ENCODE measurements around the gene CDK5R2. TPM values are rescaled to one million over a fixed set of nuclear protein-coding genes. Genes with fewer than 3 reads are reported as not detected.

Gene CDK5R2
- total RNA-seq, 6 donors from 2014 or later = not detected

DNA sequence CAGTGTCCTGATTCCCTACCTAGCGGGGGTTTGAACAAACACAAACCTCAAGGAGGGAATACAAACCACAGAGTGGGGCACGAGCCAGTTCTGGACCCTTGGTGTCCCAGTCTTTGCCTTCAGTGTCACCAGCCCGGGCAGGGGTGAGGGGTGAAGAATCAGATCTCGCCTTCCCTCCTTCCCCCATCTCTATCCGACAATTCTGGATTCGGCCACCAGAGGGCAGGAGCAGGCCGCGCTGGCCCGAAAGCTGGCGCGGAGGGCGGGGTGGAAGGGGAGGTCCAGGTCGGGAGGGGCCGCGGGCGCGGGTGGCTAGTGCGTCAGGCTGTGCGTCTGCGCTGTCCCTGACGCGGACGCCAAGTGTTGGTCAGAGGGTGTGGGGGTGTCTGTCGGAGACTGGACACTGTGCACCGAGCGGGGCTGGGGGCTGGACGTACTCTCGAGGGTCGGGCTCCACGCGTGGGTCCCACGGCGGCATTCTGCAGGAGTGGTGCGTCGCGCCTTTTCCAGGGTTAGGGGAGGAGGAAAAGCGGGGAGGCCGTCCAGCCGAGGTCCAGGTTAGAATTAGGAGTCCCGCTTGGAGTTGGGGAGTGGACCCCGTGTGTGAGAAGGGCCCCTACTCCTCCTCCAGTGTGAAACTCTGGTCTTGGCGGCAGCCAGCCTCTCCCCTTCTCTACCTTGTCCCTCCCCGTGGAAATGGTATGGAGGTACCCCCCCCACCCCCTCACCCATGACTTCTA, 36.7 kb downstream of the CDK5R2 start:
- 5% methylated on average over 12 to 39 of the region's 43 CpGs for WGBS, 2 donors
- H3K36me3 ChIP-seq = no peaks in the 10 kb centered on the region
- no peaks in the 10 kb centered on the region for H3K9me3 ChIP-seq
- H3K4me1 ChIP-seq = peaks cover 20 to 44% (median 27%) of the 10 kb centered on the region in 4 donors
- peak overlapping the region in 3 of 4 donors; percentile 27 to 45 (median 43) for H3K4me3 ChIP-seq
- H3K27me3 ChIP-seq = peaks cover 0 to 73% (median 30%) of the 10 kb centered on the region in 4 donors
- ATAC-seq (ENCODE audit: low FRiP score in 2 of 2) (peak; percentile 93), DNase-seq (peak; percentile 89 to 96)
- peak; percentile 9 to 61 for TF ChIP-seq POLR2AphosphoS5 (IDR thresholded peaks at IDR 0.05)
- peak; percentile 74 to 95 (median 90) for TF ChIP-seq CTCF (IDR thresholded peaks at IDR 0.05)
- peak in 1 of 4 donors; percentile 64 for TF ChIP-seq POLR2A (IDR thresholded peaks at IDR 0.05)
- no peak for TF ChIP-seq EP300 (IDR thresholded peaks at IDR 0.05)
- H3K27ac ChIP-seq = peak overlapping the region in 1 of 4 donors; percentile 65

- DNase-seq (no peak), ATAC-seq (ENCODE audit: low FRiP score in 2 of 2) (no peak)
- H3K36me3 ChIP-seq = no peaks in the 10 kb centered on the region
- H3K4me1 ChIP-seq = peaks cover 23 to 49% (median 34%) of the 10 kb centered on the region in 4 donors
- no peak overlapping the region for H3K4me3 ChIP-seq
- 19 to 41% methylated on average over 3 to 4 of the region's 4 CpGs for WGBS, 2 donors
- H3K27me3 ChIP-seq = peaks cover 0 to 73% (median 34%) of the 10 kb centered on the region in 4 donors
- no peaks in the 10 kb centered on the region for H3K9me3 ChIP-seq
- TF ChIP-seq EP300 (IDR thresholded peaks at IDR 0.05) (no peak), POLR2AphosphoS5 (IDR thresholded peaks at IDR 0.05) (no peak), POLR2A (IDR thresholded peaks at IDR 0.05) (no peak), CTCF (IDR thresholded peaks at IDR 0.05) (no peak)
- H3K27ac ChIP-seq = no peak overlapping the region
These were observed 37.5 kb downstream of the CDK5R2 start for GRCh38 chr2:218996937-218997336.

DNA sequence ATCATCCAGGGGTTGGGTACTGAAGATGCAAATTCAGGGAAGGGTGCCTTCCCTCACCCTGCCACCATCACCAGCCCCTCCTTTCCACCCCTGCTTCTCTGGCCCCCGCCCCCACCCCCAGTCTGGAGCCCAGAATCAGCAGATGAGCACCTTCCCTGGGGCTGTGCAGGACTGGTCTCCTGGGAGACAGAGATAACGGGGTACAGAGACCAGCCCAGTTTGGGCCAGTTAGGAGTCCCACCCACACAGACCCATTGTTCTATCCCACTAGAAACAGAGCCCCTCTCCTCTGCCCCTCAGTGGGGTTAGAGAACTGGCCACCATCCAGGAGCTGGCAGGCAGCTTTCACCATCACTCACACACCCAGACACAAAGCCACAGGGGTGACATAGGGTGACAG, 38.3 kb downstream of the CDK5R2 start:
- Histone ChIP-seq H3K4me1 (peaks cover 30 to 50% (median 41%) of the 10 kb centered on the region in 4 donors), H3K9me3 (no peaks in the 10 kb centered on the region), H3K27me3 (peaks cover 2 to 73% (median 34%) of the 10 kb centered on the region in 4 donors), H3K4me3 (no peak overlapping the region), H3K36me3 (no peaks in the 10 kb centered on the region), H3K27ac (no peak overlapping the region)
- no peak for ATAC-seq (ENCODE audit: low FRiP score in 2 of 2)
- TF ChIP-seq EP300 (IDR thresholded peaks at IDR 0.05) (no peak), POLR2A (IDR thresholded peaks at IDR 0.05) (no peak), CTCF (IDR thresholded peaks at IDR 0.05) (no peak), POLR2AphosphoS5 (IDR thresholded peaks at IDR 0.05) (no peak)
- WGBS, 2 donors = 36% methylated on average over 2 of the region's 2 CpGs; no CpG with 5 or more reads in 1 of the 2 donors
- DNase-seq = no peak

DNA sequence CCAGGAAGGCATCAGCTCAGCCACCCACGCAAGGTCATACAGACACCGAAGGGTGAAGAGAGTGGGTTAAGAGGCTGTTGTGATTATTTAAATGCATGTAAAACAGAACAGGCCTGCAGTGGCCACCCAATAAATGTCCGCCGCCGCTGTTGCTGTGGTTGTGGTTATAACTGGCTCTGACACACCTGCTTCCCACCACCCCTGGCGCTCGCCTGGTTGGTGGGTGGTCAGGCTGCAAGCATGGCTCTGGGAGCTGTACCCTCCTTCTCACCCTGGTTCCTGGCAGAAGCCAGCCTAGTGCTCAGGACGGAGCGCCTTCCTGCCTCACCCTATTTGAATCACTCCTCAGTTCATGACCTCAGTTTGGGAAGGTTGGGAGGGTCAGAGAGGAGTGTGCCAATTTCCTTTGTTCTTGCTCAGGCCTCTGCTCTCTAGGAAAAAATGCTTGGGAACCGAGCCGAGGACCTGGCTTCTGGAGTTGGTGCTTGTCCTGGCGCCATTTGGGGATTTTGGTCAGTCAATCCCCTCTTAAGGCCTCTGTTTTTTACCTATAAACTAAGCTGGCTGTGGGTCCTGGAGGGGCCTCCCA, 39.0 kb downstream of the CDK5R2 start:
- Histone ChIP-seq H3K4me1 (peaks cover 28 to 50% (median 39%) of the 10 kb centered on the region in 4 donors), H3K27ac (no peak overlapping the region), H3K4me3 (no peak overlapping the region), H3K9me3 (no peaks in the 10 kb centered on the region), H3K36me3 (no peaks in the 10 kb centered on the region), H3K27me3 (peaks cover 2 to 70% (median 34%) of the 10 kb centered on the region in 4 donors)
- 50 to 66% methylated on average over 12 of the region's 12 CpGs for WGBS, 2 donors
- DNase-seq (no peak), ATAC-seq (ENCODE audit: low FRiP score in 2 of 2) (no peak)
- no peak for TF ChIP-seq POLR2AphosphoS5 (IDR thresholded peaks at IDR 0.05)
- no peak for TF ChIP-seq POLR2A (IDR thresholded peaks at IDR 0.05)
- TF ChIP-seq EP300 (IDR thresholded peaks at IDR 0.05) = no peak
- no peak for TF ChIP-seq CTCF (IDR thresholded peaks at IDR 0.05)

Data from upper lobe of left lung (tissue), 6 donors.